Body of pancreas (tissue), 4 donors: ENCODE data around the gene KIF1A.

Experiments
- POLR2A ChIP-seq, 3 donors: fragments of 450-650 bp; IDR thresholded peaks; one replicate each; pipeline ENCODE4 v1.6.1; 2016; ENCODE audit warnings: antibody characterized with exemption in 3 of 3, mild to moderate bottlenecking in 2 of 3
- TF ChIP-seq, protein P1 (sequence below), 7 experiments: fragments of 450-650 bp in 4 of 7; fragments of 200-600 bp in 3 of 7; sonication (generic) in 3 of 7; IDR thresholded peaks; one replicate each; pipeline ENCODE4 v1.5.1; 2016 to 2019; ENCODE audit warnings: antibody characterized with exemption in 7 of 7

DNA sequence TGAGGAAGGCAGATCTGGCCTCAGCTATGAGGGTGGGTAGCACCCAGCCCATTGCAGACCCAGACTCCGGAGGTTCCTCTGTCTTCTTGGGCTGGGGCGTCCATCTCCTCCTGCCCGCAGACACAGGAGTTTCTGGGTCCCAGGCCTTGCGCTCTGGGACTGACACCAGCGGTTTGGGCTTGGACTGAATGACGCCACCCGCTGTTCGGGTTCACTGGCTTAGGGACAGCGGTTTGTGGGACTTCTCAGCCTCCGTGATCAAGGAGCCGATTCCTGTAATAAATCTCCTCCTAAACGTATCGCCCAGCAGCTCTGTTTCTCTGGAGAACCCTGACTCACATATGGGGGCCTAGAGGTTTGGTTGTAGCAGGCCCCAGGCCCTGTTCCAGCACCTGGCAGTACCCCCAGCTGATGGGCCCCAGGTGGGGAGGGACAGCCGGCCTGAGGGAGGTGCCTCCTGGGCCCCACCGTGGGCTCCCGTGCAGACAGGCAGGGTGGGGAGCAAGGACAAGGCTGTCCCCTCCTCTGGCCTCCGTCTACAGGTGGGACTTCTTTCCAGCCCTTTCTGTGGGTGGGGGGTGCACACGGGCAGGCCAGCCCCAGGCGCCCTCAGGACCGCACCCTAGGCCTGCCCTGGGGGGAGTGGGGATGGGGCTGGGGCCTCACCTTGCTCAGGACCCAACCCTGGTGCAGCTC lies 132.8 kb downstream of the KIF1A start:
- TF ChIP-seq, protein P1, sequence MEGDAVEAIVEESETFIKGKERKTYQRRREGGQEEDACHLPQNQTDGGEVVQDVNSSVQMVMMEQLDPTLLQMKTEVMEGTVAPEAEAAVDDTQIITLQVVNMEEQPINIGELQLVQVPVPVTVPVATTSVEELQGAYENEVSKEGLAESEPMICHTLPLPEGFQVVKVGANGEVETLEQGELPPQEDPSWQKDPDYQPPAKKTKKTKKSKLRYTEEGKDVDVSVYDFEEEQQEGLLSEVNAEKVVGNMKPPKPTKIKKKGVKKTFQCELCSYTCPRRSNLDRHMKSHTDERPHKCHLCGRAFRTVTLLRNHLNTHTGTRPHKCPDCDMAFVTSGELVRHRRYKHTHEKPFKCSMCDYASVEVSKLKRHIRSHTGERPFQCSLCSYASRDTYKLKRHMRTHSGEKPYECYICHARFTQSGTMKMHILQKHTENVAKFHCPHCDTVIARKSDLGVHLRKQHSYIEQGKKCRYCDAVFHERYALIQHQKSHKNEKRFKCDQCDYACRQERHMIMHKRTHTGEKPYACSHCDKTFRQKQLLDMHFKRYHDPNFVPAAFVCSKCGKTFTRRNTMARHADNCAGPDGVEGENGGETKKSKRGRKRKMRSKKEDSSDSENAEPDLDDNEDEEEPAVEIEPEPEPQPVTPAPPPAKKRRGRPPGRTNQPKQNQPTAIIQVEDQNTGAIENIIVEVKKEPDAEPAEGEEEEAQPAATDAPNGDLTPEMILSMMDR (IDR thresholded peaks at IDR 0.05), result no peak
- peak in 2 of 3 donors; percentile 26 to 30 for TF ChIP-seq POLR2A (IDR thresholded peaks at IDR 0.05)
